Peyer's patch (tissue), 4 donors: Measurements from ENCODE around the gene ZNF827.

Experiments used
- CTCF ChIP-seq, 6 experiments: fragments of 450-650 bp in 4 of 6; fragments of 200-600 bp in 2 of 6; sonication (generic) in 1 of 6; IDR thresholded peaks; one replicate each; pipeline ENCODE4 v1.5.1; 2017 to 2019; ENCODE audit warnings: antibody characterized with exemption in 6 of 6, mild to moderate bottlenecking in 3 of 6, moderate library complexity in 1 of 6
- POLR2A ChIP-seq, 2 donors: fragments of 450-650 bp; IDR thresholded peaks; one replicate each; pipeline ENCODE4 v1.5.1; 2017; ENCODE audit warnings: antibody characterized with exemption in 2 of 2, mild to moderate bottlenecking in 2 of 2, moderate library complexity in 2 of 2

- TF ChIP-seq CTCF (IDR thresholded peaks at IDR 0.05): no peak
- no peak for TF ChIP-seq POLR2A (IDR thresholded peaks at IDR 0.05)
Measured at GRCh38 chr4:145762719-145763118, 175.9 kb downstream of the ZNF827 start.
